ENCODE data around the gene SLC25A51. TPM values are rescaled to one million over a fixed set of nuclear protein-coding genes. Genes with fewer than 3 reads are reported as not detected.

Gene SLC25A51
- polyA plus RNA-seq (19.5 to 31.8 TPM (median 22.2 TPM) in 3 replicates), polyA minus RNA-seq (39.0 to 66.1 TPM (median 46.3 TPM) in 3 replicates)
- 2.2 TPM for polyA plus RNA-seq (2011; ENCODE audit: low read depth)
- 15.5 and 23.1 TPM in 2 replicates for polyA plus RNA-seq (2011; cell fraction: cytosol; rRNA removed)
- 22.0 and 22.4 TPM in 2 replicates for polyA plus RNA-seq (2011; cell fraction: nucleus; rRNA removed)
- 10.5 and 15.1 TPM in 2 replicates for polyA plus RNA-seq (2012; ENCODE audit: low replicate concordance)
- 34.7 TPM for polyA minus RNA-seq (2011; cell fraction: cytosol; rRNA and poly(A)+ RNA removed)
- polyA minus RNA-seq (2011; cell fraction: nucleus; rRNA and poly(A)+ RNA removed) = 20.3 and 47.3 TPM in 2 replicates

- Histone ChIP-seq H2AFZ (ENCODE audit: control insufficient read depth, low read length) (peak within 1 kb of the TSS; percentile 86), H3K9me3 (ENCODE audit: control insufficient read depth, low read depth, low read length) (no peaks in the 10 kb centered on the region), H3K9me1 (ENCODE audit: control insufficient read depth, extremely low read depth, insufficient read depth, low read length) (no peaks in the 10 kb centered on the region), H4K20me1 (ENCODE audit: control insufficient read depth, extremely low read depth, insufficient read depth, low read length) (no peaks in the 10 kb centered on the region), H3K36me3 (ENCODE audit: control insufficient read depth in 2 of 2, extremely low read depth in 1 of 2, insufficient read depth in 2 of 2, low read length in 2 of 2) (peaks cover 3 to 4% of the 10 kb centered on the region in 2 experiments), H3K27me3 (ENCODE audit: control insufficient read depth, extremely low read depth, insufficient read depth, low read length) (no peaks in the 10 kb centered on the region), H3K4me3 (ENCODE audit: control insufficient read depth in 2 of 3, extremely low read depth in 1 of 3, insufficient read depth in 2 of 3, low read depth in 1 of 3, low read length in 3 of 3) (peak within 1 kb of the TSS; percentile 76 to 95 (median 93)), H3K27ac (ENCODE audit: control insufficient read depth, insufficient read depth, low read length) (peak within 1 kb of the TSS; percentile 80), H3K4me2 (ENCODE audit: control insufficient read depth, extremely low read depth, insufficient read depth, low read depth, low read length) (peak within 1 kb of the TSS; percentile 100), H3K4me1 (ENCODE audit: control insufficient read depth, extremely low read depth, insufficient read depth, low read length) (peaks cover 22% of the 10 kb centered on the region), H3K79me2 (ENCODE audit: control insufficient read depth, insufficient read depth, low read length) (peaks cover 35% of the 10 kb centered on the region), H3K9ac (ENCODE audit: control insufficient read depth, extremely low read depth, insufficient read depth, low read length) (peak within 1 kb of the TSS; percentile 85)
- TF ChIP-seq EZH2 (IDR thresholded peaks at IDR 0.05; ENCODE audit: low read length) (no peak), CTCF (optimal IDR thresholded peaks at IDR 0.05 in 1 of 3, IDR thresholded peaks at IDR 0.05 in 1 of 3, conservative IDR thresholded peaks at IDR 0.05 in 1 of 3; ENCODE audit: extremely low read depth in 1 of 3, insufficient read depth in 2 of 3, low read length in 3 of 3) (peak; percentile 96 to 98 (median 97))
- dilution Hi-C loops (cut with MboI; ENCODE audit: extremely low pct_ligation_motif_present, low sequenced_read_pairs) = no loop called here
- peak; percentile 76 for FAIRE-seq
- peak; percentile 66 for DNase-seq (ENCODE audit: low read depth, low spot score)
Measured at GRCh38 chr9:37903647-37904444, at the start of gene SLC25A51. Gene SLC25A51 (minus strand): TSS chr9:37904127. CDS start chr9:37888550, 15,577 bp downstream.

- Histone ChIP-seq H3K4me3 (ENCODE audit: control insufficient read depth in 2 of 3, extremely low read depth in 1 of 3, insufficient read depth in 2 of 3, low read depth in 1 of 3, low read length in 3 of 3) (peak overlapping the region in 1 of 3 experiments; percentile 15), H4K20me1 (ENCODE audit: control insufficient read depth, extremely low read depth, insufficient read depth, low read length) (peaks cover 6% of the 10 kb centered on the region), H3K36me3 (ENCODE audit: control insufficient read depth in 2 of 2, extremely low read depth in 1 of 2, insufficient read depth in 2 of 2, low read length in 2 of 2) (peaks cover 23 to 25% of the 10 kb centered on the region in 2 experiments), H2AFZ (ENCODE audit: control insufficient read depth, low read length) (no peak overlapping the region), H3K9me1 (ENCODE audit: control insufficient read depth, extremely low read depth, insufficient read depth, low read length) (peaks cover 5% of the 10 kb centered on the region), H3K27me3 (ENCODE audit: control insufficient read depth, extremely low read depth, insufficient read depth, low read length) (no peaks in the 10 kb centered on the region), H3K27ac (ENCODE audit: control insufficient read depth, insufficient read depth, low read length) (peak overlapping the region; percentile 95), H3K9ac (ENCODE audit: control insufficient read depth, extremely low read depth, insufficient read depth, low read length) (peak overlapping the region; percentile 68), H3K9me3 (ENCODE audit: control insufficient read depth, low read depth, low read length) (no peaks in the 10 kb centered on the region), H3K4me2 (ENCODE audit: control insufficient read depth, extremely low read depth, insufficient read depth, low read depth, low read length) (peak overlapping the region; percentile 86), H3K4me1 (ENCODE audit: control insufficient read depth, extremely low read depth, insufficient read depth, low read length) (peaks cover 34% of the 10 kb centered on the region), H3K79me2 (ENCODE audit: control insufficient read depth, insufficient read depth, low read length) (peaks cover 5% of the 10 kb centered on the region)
- peak; percentile 61 for FAIRE-seq
- dilution Hi-C loops (cut with MboI; ENCODE audit: extremely low pct_ligation_motif_present, low sequenced_read_pairs) = no loop called here
- no peak for DNase-seq (ENCODE audit: low read depth, low spot score)
- TF ChIP-seq CTCF (optimal IDR thresholded peaks at IDR 0.05 in 1 of 3, IDR thresholded peaks at IDR 0.05 in 1 of 3, conservative IDR thresholded peaks at IDR 0.05 in 1 of 3; ENCODE audit: extremely low read depth in 1 of 3, insufficient read depth in 2 of 3, low read length in 3 of 3) = no peak
- no peak for TF ChIP-seq EZH2 (IDR thresholded peaks at IDR 0.05; ENCODE audit: low read length)
Measured at GRCh38 chr9:37953206-37953774, 49.4 kb upstream of the SLC25A51 start.

Measured in keratinocyte (primary cell).